HepG2 (cell line): Measurements from ENCODE around the gene FZD7. TPM values are rescaled to one million over a fixed set of nuclear protein-coding genes. Genes with fewer than 3 reads are reported as not detected.

Experiments used
- CHD4 ChIP-seq: fragments of 200-600 bp; sonication (generic); IDR thresholded peaks from 2 replicates; pipeline ENCODE4 v1.7.0; 2017; ENCODE audit warnings: mild to moderate bottlenecking, low read length, borderline replicate concordance
- IRX3 ChIP-seq: sonication (generic); formaldehyde crosslinking; IDR thresholded peaks from 2 replicates; pipeline ENCODE4 v1.8.1; 2023; ENCODE audit warnings: mild to moderate bottlenecking, low read depth, missing genetic modification reagents, borderline replicate concordance
- JUNB ChIP-seq: sonication (generic); formaldehyde crosslinking; IDR thresholded peaks from 2 replicates; pipeline ENCODE4 v1.8.0; 2022; ENCODE audit warnings: missing genetic modification reagents, mild to moderate bottlenecking, borderline replicate concordance
- KLF11 ChIP-seq: IDR thresholded peaks from 2 replicates; pipeline ENCODE4 v1.6.1; 2016; ENCODE audit warnings: missing compliant biosample characterization
- MIER2 ChIP-seq: IDR thresholded peaks from 2 replicates; pipeline ENCODE4 v1.6.1; 2016; ENCODE audit warnings: missing biosample characterization, missing genetic modification reagents
- MTF2 ChIP-seq: sonication (generic); formaldehyde crosslinking; IDR thresholded peaks from 2 replicates; pipeline ENCODE4 v1.5.0; 2020; ENCODE audit warnings: missing genetic modification reagents, borderline replicate concordance
- NR3C1 ChIP-seq: sonication (generic); formaldehyde crosslinking; IDR thresholded peaks from 2 replicates; pipeline ENCODE4 v1.4.0; 2020; ENCODE audit warnings: missing genetic modification reagents
- SMC3 ChIP-seq: IDR thresholded peaks from 2 replicates; pipeline ENCODE4 v1.6.1; 2011; ENCODE audit warnings: low read length, improper control_type of control experiment
- TOE1 ChIP-seq: sonication (generic); formaldehyde crosslinking; IDR thresholded peaks from 2 replicates; pipeline ENCODE4 v1.4.0; 2020; ENCODE audit warnings: mild to moderate bottlenecking, missing genetic modification reagents
- ZFP1 ChIP-seq: IDR thresholded peaks from 2 replicates; pipeline ENCODE4 v1.6.1; 2016
- ZFX ChIP-seq: sonication (generic); formaldehyde crosslinking; IDR thresholded peaks from 2 replicates; pipeline ENCODE4 v1.4.0; 2020; ENCODE audit warnings: mild to moderate bottlenecking, low read depth, missing genetic modification reagents, moderate library complexity
- ZNF343 ChIP-seq: sonication (generic); formaldehyde crosslinking; IDR thresholded peaks from 2 replicates; pipeline ENCODE4 v1.4.0; 2020; ENCODE audit warnings: mild to moderate bottlenecking, missing genetic modification reagents
- polyA plus RNA-seq, 8 experiments: library from polyadenylated mRNA; depleted of rRNA in 3 of 8; stranded (reverse) in 7 of 8; unstranded in 1 of 8; fragments of >200 nt; fragmentation: Illumina TruSeq in 4 of 8; extraction: Trizol in 4 of 8; gene quantifications; 2 replicates each; pipeline versions ENCODE4 v1.2.1 to v1.2.3, GENCODE V29; 2011 to 2016; ENCODE audit warnings: low read depth in 4 of 8, missing spikeins in 1 of 8, mixed read lengths in 1 of 8; ENCODE audit not compliant: insufficient read depth in 1 of 8
- total RNA-seq, 5 experiments: library from RNA; depleted of rRNA; stranded (reverse); fragments of >200 nt; fragmentation: Illumina TruSeq; extraction: Trizol; gene quantifications; 2 replicates each; pipeline ENCODE4 v1.2.3, GENCODE V29; 2016; ENCODE audit warnings: low read depth in 1 of 5
- TF ChIP-seq, protein P1 (sequence below): IDR thresholded peaks from 2 replicates; pipeline ENCODE4 v1.4.0; 2020; ENCODE audit warnings: mild to moderate bottlenecking, missing genetic modification reagents
- TF ChIP-seq, protein P2 (sequence below): sonication (generic); formaldehyde crosslinking; IDR thresholded peaks from 2 replicates; pipeline ENCODE4 v1.4.0; 2020; ENCODE audit warnings: missing genetic modification reagents, borderline replicate concordance
- TF ChIP-seq, protein P3 (sequence below): sonication (generic); formaldehyde crosslinking; IDR thresholded peaks from 2 replicates; pipeline ENCODE4 v1.9.0; 2022; ENCODE audit warnings: missing genetic modification reagents, mild to moderate bottlenecking, borderline replicate concordance
- TF ChIP-seq, protein P4 (sequence below): sonication (generic); formaldehyde crosslinking; IDR thresholded peaks from 2 replicates; pipeline ENCODE4 v1.5.1; 2020; ENCODE audit warnings: mild to moderate bottlenecking, moderate library complexity, missing genetic modification reagents
- TF ChIP-seq, protein P5 (sequence below): sonication (generic); formaldehyde crosslinking; IDR thresholded peaks from 2 replicates; pipeline ENCODE4 v1.8.0; 2023; ENCODE audit warnings: mild to moderate bottlenecking, missing genetic modification reagents

FZD7 gene
- total and polyA plus RNA-seq, 2 of the 13 experiments (the other 11 are each of a cell fraction or from before 2014, with no cell fraction given), result 0.13 to 0.38 TPM

DNA sequence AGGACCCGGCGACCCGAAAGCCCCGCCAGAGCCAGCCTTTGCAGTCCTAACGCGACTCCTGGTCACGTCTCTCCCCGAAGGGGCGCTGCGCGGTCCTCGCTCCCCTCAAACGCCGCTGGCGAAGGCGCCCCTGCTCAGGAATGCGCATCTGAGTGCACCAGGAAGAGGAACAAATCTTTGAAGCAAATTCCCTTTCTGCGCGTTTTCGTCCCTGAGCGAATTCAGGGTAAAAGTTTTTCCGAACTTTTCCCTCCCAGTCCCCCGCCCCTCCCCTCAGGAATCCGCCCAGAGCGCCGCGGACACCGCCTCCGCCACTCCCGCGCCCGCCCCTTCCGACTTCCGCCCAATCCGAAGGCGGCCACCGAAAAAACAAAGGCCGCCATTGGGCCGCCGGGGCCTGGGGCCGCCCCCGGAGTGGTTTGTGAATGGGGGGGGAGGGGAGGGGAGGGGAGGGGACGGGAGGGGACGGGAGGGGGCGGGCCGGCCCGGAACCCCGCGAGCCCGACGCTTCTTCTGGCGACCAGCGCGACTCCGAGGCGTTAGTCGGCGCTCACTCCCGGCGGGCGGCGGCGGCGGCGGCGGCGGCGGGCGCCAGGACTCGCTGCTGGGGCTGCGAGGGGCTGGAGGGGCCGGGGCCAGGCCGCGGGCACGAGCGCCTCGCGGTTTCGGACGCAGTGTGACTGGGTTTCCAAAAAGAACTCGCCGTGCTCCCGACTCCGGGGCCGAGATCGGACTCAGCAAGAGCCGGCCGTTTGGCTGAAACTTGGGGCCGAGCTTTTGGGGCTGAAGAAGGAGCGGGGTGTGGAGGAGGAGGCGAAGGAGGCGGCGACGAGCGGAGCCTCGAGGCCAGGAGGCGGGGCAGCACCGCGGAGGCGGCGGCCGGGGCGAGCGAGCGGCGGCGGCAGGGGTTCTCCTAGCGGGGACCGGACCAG, at the start of gene FZD7 (continued):
- TF ChIP-seq, protein P1, sequence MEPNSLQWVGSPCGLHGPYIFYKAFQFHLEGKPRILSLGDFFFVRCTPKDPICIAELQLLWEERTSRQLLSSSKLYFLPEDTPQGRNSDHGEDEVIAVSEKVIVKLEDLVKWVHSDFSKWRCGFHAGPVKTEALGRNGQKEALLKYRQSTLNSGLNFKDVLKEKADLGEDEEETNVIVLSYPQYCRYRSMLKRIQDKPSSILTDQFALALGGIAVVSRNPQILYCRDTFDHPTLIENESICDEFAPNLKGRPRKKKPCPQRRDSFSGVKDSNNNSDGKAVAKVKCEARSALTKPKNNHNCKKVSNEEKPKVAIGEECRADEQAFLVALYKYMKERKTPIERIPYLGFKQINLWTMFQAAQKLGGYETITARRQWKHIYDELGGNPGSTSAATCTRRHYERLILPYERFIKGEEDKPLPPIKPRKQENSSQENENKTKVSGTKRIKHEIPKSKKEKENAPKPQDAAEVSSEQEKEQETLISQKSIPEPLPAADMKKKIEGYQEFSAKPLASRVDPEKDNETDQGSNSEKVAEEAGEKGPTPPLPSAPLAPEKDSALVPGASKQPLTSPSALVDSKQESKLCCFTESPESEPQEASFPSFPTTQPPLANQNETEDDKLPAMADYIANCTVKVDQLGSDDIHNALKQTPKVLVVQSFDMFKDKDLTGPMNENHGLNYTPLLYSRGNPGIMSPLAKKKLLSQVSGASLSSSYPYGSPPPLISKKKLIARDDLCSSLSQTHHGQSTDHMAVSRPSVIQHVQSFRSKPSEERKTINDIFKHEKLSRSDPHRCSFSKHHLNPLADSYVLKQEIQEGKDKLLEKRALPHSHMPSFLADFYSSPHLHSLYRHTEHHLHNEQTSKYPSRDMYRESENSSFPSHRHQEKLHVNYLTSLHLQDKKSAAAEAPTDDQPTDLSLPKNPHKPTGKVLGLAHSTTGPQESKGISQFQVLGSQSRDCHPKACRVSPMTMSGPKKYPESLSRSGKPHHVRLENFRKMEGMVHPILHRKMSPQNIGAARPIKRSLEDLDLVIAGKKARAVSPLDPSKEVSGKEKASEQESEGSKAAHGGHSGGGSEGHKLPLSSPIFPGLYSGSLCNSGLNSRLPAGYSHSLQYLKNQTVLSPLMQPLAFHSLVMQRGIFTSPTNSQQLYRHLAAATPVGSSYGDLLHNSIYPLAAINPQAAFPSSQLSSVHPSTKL, result no peak
- TF ChIP-seq, protein P2, sequence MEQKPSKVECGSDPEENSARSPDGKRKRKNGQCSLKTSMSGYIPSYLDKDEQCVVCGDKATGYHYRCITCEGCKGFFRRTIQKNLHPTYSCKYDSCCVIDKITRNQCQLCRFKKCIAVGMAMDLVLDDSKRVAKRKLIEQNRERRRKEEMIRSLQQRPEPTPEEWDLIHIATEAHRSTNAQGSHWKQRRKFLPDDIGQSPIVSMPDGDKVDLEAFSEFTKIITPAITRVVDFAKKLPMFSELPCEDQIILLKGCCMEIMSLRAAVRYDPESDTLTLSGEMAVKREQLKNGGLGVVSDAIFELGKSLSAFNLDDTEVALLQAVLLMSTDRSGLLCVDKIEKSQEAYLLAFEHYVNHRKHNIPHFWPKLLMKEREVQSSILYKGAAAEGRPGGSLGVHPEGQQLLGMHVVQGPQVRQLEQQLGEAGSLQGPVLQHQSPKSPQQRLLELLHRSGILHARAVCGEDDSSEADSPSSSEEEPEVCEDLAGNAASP (CRISPR knock-in tag), result no peak
- TF ChIP-seq, protein P3, sequence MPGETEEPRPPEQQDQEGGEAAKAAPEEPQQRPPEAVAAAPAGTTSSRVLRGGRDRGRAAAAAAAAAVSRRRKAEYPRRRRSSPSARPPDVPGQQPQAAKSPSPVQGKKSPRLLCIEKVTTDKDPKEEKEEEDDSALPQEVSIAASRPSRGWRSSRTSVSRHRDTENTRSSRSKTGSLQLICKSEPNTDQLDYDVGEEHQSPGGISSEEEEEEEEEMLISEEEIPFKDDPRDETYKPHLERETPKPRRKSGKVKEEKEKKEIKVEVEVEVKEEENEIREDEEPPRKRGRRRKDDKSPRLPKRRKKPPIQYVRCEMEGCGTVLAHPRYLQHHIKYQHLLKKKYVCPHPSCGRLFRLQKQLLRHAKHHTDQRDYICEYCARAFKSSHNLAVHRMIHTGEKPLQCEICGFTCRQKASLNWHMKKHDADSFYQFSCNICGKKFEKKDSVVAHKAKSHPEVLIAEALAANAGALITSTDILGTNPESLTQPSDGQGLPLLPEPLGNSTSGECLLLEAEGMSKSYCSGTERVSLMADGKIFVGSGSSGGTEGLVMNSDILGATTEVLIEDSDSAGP (CRISPR knock-in tag), result peak; percentile 18; the same call in 1 of the 2 replicates
- TF ChIP-seq ZNF343 (CRISPR knock-in tag) (no peak), NR3C1 (no peak), SMC3 (no peak), MTF2 (CRISPR knock-in tag) (no peak; the same call in 1 of the 2 replicates), MIER2 (no peak), KLF11 (CRISPR knock-in tag) (no peak), CHD4 (no peak), TOE1 (CRISPR knock-in tag) (no peak), JUNB (CRISPR knock-in tag) (no peak), ZFX (CRISPR knock-in tag) (no peak), ZFP1 (CRISPR knock-in tag) (no peak), IRX3 (CRISPR knock-in tag) (no peak)
- TF ChIP-seq, protein P4, sequence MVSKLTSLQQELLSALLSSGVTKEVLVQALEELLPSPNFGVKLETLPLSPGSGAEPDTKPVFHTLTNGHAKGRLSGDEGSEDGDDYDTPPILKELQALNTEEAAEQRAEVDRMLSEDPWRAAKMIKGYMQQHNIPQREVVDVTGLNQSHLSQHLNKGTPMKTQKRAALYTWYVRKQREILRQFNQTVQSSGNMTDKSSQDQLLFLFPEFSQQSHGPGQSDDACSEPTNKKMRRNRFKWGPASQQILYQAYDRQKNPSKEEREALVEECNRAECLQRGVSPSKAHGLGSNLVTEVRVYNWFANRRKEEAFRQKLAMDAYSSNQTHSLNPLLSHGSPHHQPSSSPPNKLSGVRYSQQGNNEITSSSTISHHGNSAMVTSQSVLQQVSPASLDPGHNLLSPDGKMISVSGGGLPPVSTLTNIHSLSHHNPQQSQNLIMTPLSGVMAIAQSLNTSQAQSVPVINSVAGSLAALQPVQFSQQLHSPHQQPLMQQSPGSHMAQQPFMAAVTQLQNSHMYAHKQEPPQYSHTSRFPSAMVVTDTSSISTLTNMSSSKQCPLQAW (CRISPR knock-in tag), result no peak
- TF ChIP-seq, protein P5, sequence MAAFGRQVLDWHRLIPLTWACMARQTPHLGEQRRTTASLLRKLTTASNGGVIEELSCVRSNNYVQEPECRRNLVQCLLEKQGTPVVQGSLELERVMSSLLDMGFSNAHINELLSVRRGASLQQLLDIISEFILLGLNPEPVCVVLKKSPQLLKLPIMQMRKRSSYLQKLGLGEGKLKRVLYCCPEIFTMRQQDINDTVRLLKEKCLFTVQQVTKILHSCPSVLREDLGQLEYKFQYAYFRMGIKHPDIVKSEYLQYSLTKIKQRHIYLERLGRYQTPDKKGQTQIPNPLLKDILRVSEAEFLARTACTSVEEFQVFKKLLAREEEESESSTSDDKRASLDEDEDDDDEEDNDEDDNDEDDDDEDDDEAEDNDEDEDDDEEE, result no peak
